Right renal cortex interstitium (tissue), 3 donors: ENCODE measurements around the gene DCP1A. TPM values are rescaled to one million over a fixed set of nuclear protein-coding genes. Genes with fewer than 3 reads are reported as not detected.
"Not testable (repeated sequence)": the region's sequence is repeated elsewhere in the genome, so short reads cannot be mapped to it uniquely, and the experiment has no call there.

Source experiments
- DNase-seq, 3 donors: peaks; one replicate each; pipeline ENCODE4 v3.0.0-alpha.2; 2013; ENCODE audit warnings: low read depth in 3 of 3, low spot score in 2 of 3
- polyA plus RNA-seq, 3 donors: library from polyadenylated mRNA; unstranded; fragments of 120-200 nt; gene quantifications; one replicate each; pipeline ENCODE4 v1.2.1, GENCODE V29; 2013; ENCODE audit not compliant: insufficient read length in 3 of 3

DCP1A gene
- polyA plus RNA-seq, 3 donors: 27.3 to 31.3 (median 28.4) TPM

DNA sequence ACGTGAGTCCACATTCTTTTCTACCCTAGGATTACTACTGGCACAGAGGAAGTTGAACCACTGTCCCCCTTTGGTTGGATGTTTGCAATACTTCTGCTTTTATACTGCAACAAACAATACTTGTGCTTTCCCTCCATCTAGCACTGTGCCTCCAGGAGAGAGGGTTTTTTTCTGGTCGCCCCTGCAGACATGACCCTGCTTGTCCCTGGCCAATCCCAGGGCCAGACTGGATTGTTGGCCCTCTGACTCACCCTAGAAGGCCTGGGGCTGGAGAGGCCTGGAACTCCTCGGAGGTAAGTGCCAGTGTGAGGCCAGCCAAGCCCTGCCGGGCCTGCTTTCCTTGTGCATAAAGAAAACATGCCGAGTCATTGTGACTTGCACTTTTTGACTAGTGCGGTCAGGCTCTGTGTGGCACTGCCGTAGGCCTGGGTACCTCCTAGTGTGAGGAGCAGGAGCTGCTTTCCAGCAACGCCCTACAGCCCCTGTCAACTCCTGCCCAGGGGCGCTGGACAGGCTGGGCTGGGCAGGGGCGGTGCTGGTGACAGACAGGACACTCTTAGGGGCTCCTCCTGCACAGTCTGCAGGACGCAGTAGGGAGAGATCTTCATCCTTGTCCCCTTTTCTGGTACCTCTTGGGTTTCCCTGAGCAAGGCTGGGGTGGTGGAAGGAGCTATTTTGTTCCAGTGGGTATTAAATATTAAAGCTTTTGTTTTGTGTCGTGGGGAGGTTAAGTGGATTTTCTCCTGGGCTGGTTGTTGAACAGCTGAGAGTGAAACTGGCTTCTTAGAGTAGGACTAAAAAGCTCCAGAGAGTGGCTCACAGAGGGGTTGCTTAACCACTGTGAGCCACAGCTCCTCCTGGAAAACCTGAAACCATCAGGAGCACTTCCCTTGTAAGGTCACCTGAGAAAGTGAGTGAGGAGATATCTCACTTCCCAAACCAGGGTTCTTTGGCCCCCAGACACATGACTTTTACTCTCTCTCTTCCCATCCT lies 77.2 kb downstream of the DCP1A start:
- DNase-seq: peak in 2 of 3 donors; percentile 64 to 68

DNA sequence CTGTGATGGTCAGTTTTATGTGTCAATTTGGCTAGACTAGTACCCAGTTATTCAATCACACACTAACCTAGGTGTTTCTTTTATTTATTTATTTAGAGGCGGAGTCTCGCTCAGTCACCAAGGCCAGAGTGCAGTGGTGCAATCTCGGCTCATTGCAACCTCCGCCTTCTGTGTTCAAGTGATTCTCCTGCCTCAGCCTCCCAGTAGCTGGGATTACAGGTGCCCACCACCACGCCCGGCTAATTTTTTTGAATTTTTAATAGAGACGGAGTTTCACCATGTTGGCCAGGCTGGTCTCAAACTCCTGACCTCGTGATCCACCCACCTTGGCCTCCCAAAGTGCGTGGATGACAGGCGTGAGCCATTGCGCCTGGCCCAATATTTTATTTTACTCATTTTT lies 78.2 kb downstream of the DCP1A start:
- not testable (repeated sequence) for DNase-seq

GRCh38 chr3:53267766-53268165 lies 79.6 kb downstream of the DCP1A start:
- no peak for DNase-seq

DNA sequence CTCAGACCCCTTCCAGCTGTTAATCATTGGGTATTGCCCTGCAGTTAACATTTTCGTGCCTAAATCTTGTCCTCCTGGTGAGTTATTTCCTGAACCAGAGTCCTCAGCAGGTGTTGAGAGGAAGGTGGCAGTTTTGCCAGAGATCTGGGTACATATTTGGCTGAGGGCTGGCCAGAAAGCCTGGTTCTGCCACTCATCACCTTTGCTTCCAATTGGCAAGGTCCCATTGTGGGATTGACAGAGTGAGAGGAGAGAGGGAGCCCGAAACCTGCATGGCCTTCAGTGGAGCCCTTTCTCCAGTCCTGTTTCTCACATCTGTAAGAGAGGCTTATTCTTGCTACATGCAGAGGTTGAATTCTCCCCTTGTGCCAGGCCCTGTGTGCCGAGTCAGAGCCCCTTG lies 82.6 kb downstream of the DCP1A start:
- no peak for DNase-seq

DNA sequence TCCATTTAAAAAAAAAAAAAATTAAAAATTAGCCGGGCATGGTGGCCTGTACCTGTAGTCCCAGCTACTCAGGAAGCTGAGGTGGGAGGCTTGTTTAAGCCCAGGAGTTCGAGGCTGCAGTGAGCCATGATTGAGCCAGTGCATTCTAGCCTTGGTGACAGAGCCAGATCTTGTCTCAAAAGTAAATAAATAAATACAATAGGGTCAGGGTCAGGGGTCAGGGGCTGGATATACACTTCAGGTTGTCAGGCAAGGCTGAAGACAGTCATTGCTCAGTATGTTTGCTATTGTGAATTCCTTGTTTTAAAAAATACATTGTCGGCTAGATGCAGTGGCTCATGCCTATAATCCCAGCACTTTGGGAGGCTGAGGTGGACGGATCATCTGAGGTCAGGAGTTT lies 83.4 kb downstream of the DCP1A start:
- DNase-seq: no peak

GRCh38 chr3:53261712-53262111 lies 85.6 kb downstream of the DCP1A start:
- no peak for DNase-seq

- no peak for DNase-seq
These were observed 87.0 kb downstream of the DCP1A start for GRCh38 chr3:53260286-53260785.

- DNase-seq: no peak
These were observed 87.7 kb downstream of the DCP1A start for GRCh38 chr3:53259427-53260259.

- no peak for DNase-seq
These were observed 88.5 kb downstream of the DCP1A start for GRCh38 chr3:53258600-53259426.

DNA sequence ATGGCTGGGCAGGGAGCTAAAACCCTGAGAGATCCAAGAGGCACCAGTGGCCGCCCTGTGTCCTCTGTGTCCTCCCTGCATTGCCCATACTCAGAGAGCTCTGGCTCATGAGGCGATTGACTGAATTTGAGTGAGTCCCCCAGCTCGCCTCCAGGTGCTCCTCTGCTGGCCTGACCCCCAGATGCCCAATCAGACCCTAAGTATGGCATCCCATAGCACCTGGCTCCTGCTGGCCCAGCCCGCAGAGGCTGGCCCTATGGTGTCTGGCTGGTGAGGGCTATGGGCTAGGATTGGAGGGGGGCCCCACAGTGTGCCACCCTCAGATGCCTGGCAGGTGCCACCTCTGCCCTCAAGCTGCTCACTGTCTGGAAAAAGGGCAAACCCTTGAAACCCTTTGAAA lies 89.9 kb downstream of the DCP1A start:
- DNase-seq: no peak

DNA sequence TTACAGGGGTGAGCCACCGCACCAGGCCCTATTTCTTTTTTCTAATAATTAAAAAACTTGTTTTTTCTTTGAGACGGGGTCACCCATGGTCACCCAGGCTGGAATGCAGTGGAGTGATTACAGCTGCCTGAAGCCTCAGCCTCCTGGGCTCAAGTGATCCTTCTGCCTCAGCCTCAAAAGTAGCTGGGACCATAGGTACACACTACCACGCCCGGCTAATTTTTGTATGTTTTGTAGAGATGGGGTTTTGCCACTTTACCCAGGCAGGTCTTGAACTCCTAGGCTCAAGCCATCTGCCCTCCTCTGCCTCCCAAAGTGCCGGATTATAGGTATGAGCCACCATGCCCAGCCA lies 90.7 kb downstream of the DCP1A start:
- DNase-seq: no peak

GRCh38 chr3:53255775-53256703 lies 91.3 kb downstream of the DCP1A start, which contains the start of gene TKT:
TSS of gene TKT (minus strand) at chr3:53256022. CDS start at chr3:53255942, 80 bp downstream.
- DNase-seq: peak in 2 of 3 donors; percentile 51 to 63

DNA sequence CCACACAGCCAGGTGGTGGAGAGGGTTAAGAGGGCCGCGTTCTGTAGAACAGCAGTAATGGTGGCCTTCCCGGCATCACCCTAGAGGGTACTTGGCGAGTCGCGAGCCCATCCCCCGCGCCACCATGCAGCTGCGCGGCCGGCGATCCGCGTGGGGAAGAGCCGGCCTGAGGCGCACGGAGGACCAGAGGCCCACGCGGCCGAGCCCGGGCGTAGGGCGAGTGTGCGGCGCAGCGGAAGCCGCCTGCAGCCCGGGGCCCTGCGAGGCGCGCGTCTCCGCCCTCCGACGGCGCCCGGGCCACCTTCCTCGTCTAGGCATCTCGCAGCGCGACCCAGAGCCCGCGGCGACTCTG lies 91.9 kb downstream of the DCP1A start:
- peak in 1 of 3 donors; percentile 23 for DNase-seq

DNA sequence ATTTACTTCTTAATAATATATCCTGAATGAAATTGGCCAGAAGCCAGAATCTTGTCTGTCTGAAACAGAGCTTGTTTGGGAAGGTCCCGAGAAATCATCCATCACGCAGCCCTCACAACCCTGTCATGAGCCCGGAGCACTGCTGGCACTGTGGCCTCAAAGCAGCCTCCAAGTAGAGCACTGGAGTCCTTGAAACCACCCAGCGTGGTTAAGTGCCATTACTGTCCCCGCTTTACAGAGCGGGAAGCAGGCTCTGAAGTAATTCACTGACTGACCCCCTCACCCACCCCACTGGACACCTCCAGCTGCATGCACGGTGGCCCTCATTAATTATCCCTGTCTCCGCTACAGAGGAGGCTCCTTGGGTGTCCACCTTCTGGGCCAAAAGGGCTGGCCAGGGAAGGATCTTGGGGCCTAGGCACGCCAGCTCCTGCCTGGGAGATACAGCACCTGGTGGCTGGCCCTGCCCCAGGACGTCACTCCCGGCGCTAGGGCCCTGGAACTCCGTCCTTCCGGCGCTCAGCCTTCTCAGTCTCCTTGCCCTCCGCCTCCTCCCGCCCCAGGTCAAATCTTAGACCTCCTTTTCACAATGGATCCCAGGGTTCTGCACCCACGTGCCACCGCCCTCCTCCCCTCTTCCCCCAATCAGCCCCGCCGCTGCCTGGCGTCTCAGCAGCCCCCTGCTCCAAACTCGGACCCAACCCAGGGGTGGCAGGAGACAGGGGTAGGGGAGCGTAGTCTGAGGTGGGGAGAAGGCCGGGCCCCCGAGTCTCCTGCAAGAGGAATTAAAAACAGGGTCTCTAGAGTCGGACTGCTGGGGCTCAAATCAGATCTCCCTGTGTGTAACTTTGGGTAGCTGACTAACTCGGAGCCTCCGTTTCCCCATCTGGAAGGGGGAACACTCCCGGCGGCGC lies 92.6 kb downstream of the DCP1A start:
- peak in 2 of 3 donors; percentile 42 to 44 for DNase-seq

DNA sequence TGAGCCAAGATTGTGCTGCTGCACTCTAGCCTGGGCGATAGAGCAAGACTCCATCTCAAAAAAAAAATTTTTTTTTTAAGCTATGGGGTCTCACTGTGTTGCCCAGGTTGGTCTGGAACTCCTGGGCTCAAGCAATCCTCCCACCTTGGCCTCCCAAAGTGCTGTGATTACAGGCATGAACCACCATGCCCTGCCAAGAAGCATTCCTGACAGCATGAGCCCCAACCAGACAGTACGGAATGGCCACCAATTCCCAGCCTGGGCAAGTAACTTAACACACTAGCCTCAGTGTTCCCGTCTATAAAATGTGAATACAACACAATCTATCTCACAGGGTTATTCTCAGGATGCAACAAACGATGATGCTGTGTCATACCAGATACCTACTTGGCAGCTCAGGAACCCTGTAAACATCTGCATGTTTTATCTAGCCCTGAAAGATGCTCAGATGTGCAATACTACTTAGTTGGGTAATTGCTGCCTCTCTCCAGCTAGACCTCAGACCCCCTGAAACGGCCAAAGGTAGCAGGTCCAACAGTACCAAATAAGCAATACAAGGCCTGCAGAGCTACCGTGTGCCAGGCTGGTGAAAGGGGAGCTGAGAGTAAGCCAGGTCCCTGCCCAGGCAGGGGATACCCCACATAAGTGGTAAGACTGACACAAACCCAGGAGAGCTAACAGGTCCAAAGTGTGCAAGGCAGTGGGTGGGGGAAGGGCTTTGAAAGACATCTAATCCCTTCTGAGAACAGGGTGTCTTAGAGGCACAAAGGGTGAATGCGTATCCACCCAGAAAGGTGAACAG lies 93.4 kb downstream of the DCP1A start:
- no peak for DNase-seq

DNA sequence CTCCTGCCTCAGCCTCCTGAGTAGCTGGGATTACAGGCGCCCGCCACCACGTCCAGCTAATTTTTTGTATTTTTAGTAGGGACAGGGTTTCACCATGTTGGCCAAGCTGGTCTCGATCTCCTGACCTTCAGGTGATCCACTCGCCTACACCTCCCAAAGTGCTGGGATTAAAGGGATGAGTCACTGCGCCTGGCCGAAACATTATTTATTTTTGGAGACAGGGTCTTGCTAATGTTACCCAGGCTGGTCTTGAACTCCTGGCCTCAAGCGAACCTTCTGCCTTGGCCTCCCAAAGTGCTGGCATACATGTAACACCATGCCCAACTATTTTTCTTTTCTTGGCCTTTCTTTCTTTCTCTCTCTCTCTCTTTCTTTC lies 94.4 kb downstream of the DCP1A start:
- DNase-seq: not testable (repeated sequence)

DNA sequence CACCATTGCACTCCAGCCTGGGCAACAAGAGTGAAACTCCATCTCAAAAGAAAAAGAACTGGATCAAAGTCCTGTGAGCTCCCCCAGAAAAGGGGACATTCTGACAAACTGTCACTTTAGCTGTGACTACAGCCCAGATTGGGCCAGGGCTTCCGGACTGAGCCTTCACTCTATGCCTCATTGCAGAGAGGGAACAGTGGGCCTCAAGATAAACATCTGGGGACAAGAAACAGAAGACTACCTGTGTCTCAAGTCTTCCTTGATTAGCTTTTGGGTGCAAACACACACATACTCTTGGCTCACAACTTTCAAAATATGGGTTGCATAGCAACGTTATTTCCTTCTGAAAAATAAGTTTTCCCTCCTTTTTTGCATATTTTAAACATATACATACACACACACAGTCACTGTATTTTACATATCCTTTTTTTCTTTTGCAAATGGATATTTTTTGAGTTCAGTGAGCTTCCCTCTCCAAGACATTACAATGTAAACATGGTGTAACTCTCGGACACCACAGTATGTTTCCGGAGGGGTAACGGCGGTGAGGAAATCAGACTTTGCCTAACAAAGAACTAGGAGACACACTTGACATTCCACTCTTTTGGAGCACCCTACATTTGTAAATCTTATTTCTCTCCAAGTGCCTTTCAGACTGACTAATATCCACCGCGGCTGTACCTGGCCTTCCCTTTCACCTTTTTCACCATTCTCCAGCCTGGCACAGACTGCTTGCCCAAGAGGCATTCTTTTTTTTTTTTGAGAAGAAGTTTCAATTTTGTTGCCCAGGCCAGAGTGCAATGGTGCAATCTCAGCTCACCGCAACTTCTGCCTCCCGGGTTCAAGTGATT lies 95.0 kb downstream of the DCP1A start:
- no peak for DNase-seq
